Measurements from ENCODE around the gene TMEM176B.

Gene TMEM176B

DNA sequence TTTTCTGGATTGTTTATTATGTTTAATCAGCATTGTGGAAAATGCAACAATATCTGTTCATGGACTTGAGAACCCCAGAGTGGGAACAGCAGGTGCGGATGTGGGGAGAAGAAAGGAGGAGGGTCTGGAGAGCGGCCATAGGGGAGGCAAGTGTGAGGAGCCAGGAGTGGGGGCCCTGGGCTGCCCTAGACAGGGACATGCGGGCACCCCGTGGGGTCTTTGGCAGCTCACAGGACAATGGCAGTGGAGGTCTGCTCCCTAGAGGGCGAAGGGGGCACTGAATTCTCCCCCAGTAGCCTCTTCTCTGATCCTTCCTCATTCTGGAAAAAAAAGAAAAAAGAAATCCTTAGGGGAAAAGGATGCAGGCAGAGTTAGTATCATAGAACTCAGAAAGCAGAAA, 8.9 kb downstream of the TMEM176B start:
- TF ChIP-seq, protein P1, sequence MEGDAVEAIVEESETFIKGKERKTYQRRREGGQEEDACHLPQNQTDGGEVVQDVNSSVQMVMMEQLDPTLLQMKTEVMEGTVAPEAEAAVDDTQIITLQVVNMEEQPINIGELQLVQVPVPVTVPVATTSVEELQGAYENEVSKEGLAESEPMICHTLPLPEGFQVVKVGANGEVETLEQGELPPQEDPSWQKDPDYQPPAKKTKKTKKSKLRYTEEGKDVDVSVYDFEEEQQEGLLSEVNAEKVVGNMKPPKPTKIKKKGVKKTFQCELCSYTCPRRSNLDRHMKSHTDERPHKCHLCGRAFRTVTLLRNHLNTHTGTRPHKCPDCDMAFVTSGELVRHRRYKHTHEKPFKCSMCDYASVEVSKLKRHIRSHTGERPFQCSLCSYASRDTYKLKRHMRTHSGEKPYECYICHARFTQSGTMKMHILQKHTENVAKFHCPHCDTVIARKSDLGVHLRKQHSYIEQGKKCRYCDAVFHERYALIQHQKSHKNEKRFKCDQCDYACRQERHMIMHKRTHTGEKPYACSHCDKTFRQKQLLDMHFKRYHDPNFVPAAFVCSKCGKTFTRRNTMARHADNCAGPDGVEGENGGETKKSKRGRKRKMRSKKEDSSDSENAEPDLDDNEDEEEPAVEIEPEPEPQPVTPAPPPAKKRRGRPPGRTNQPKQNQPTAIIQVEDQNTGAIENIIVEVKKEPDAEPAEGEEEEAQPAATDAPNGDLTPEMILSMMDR (IDR thresholded peaks at IDR 0.05; ENCODE audit: low read depth, low read length, missing control alignments) = no peak
- no peak overlapping the region for H3K4me3 ChIP-seq (replicated peaks; ENCODE audit: low read depth, low read length)
- no peak for DNase-seq (ENCODE audit: extremely low read depth, low read depth)

DNA sequence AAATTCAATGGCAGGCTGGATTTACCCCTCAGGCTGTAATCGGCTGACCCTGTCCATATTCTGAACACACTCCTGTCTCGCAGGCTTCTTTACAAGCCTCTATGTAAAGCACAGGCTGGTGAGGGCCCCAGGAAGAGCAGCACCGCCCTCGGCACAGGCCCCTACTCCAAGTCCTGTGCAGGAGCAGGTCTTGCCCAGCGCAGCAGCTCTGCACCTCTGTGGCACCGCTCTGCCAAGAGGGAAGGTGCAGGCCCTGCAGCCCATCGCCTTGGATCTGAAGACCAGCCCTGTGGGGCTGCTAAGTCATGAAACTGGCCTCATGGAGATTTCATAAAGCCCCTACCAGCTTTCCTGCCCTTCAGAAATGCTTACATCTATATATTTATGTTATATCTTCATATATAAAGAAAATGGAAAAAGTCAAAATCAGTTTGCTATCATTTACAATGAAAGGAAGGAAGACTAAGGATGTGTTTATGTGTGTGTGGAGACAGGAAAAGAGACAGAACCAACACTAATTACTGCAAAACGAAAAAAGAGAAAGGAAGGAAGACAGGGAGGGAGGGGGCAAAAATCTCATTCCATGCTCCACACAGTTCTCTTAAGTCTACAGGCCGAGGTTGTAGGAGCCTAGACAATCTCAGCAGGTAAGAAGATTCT, 9.6 kb downstream of the TMEM176B start:
- TF ChIP-seq, protein P1 (IDR thresholded peaks at IDR 0.05; ENCODE audit: low read depth, low read length, missing control alignments) = no peak
- no peak for DNase-seq (ENCODE audit: extremely low read depth, low read depth)
- H3K4me3 ChIP-seq (replicated peaks; ENCODE audit: low read depth, low read length) = no peak overlapping the region

DNA sequence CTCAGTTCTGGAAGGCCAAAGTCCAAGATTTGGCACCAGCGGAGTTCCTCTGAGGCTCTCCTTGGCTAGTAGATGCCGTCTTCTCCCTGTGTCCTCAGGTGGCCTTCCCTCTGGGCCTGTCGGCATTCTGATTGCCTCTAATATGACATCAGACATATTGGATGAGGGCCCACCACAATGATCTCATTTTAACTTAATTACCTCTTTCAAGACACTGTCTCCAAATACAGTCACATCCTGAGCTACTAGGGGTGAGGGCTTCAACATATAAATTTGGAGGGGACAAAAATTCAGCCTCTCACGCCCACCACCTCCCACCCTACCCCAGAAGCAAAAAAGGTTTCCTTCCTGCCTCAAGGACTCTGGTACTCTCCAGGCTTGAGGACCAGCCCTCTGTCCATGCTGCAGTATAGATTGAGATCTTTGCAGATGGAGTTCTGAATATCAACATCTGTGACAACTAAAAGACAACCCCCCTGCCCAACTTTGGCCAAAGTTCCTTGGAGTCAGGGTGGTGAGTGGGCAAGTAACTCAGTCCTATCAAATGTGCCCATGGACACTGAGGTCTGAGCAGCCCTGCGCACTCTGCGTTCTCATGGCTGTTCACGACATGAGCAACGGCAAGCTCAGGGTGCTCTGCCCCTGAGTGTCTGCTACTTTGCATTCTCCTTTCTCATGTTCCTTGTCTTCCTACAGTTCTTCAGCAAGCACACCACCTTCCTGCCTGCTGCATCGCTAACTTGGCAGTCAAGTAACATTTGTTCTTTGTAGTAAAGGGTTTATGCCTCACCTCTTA, 11.5 kb downstream of the TMEM176B start:
- DNase-seq (ENCODE audit: extremely low read depth, low read depth) = no peak
- H3K4me3 ChIP-seq (replicated peaks; ENCODE audit: low read depth, low read length) = no peak overlapping the region
- TF ChIP-seq, protein P1 (IDR thresholded peaks at IDR 0.05; ENCODE audit: low read depth, low read length, missing control alignments) = no peak

DNA sequence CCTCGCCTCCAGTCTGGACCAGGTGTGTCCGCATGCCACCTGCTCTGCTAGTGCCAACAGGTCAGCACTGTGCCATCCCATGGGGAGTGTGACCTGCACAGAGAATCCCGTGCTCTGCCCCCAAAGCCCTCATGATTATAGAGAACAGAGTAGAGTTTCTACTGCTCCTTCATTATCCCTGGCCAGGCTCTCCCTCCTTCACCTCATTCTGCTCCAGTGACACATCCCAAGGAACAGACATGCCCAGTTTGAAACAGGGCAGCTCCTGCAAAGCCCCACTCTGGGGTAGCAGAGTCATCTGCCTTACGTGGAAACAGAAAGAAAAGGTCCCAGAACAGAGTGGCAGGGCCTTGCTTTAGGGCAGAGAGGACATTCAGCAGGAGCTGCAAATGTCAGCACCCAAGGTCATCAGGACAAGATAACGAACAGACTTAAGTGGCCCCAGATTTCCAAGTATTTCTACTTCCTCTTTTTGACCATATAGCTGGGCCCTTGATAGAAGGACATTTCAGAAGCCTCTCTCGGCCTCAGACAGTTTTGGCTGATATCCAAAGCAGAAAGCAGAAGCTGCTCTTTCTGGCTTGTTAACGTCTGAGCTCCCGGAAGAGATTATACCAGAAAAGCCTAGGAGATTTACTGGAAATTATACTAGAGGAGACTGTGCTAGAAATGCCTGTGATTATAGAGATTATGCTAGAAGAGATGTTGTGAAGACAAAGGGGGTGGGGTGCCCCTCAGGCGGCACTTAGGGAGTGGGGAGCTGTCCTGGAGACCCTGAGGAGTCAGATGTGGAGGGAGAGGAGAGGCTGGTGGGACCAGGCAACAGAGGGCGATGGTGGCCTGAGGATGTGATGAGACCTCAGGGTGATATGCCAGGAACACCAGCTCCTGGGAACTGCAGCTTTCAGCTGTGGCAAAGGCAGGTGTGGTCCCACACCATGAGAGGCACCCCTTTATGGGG, 12.6 kb downstream of the TMEM176B start:
- H3K4me3 ChIP-seq (replicated peaks; ENCODE audit: low read depth, low read length) = no peak overlapping the region
- TF ChIP-seq, protein P1 (IDR thresholded peaks at IDR 0.05; ENCODE audit: low read depth, low read length, missing control alignments) = no peak
- DNase-seq (ENCODE audit: extremely low read depth, low read depth) = no peak

DNA sequence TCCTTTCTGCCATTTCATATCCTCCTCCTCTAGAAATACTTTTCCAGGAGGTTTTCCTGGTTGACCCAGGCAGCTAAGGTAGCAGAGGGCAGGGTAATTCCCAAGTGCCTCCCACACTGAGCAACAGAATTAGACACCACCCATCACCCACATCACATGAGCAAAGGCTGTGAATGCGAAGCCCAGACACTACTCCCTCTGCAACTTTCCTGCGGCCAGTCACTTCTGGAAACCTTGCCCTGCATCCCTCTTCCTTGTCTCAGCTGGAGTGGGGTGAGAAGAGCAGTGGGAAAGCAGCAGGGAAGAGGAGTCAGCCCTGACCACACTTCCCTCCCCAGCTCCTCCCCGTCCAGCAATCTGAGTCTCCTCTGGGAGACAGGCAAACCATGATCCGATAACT, 15.2 kb downstream of the TMEM176B start:
- DNase-seq (ENCODE audit: extremely low read depth, low read depth) = no peak
- H3K4me3 ChIP-seq (replicated peaks; ENCODE audit: low read depth, low read length) = no peak overlapping the region
- TF ChIP-seq, protein P1 (IDR thresholded peaks at IDR 0.05; ENCODE audit: low read depth, low read length, missing control alignments) = no peak

DNA sequence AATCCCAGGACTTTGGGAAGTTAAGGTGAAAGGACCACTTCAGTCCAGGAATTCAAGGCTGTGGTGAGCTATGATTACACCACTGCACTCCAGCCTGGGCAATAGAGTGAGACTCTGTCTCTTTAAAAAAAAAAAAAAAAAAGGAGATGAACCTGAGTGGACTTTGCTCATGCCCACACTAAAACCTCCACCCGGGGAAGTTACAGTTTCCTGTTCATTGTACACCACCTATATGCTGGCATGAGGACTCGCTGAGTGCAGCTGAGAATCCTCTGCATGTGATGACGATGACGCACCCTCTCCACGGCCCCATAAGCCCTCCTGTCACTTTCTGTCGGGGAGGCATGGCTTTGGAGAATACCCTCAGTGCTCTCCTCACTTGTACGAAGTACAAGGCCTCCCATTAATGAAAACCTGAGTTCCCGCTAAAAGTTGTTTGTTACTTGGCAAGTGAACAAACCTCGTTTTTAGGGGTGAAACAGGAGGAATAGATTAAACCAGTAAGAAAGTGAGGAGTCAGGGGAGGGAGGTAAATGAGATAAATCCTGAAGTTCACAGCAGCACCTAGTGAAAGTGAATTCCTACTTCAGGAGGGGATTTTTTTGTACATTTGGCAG, 15.9 kb downstream of the TMEM176B start:
- TF ChIP-seq, protein P1 (IDR thresholded peaks at IDR 0.05; ENCODE audit: low read depth, low read length, missing control alignments) = no peak
- no peak overlapping the region for H3K4me3 ChIP-seq (replicated peaks; ENCODE audit: low read depth, low read length)
- no peak for DNase-seq (ENCODE audit: extremely low read depth, low read depth)

All from HFF-Myc (cell line).